ENCODE measurements around the gene RALBP1. TPM values are rescaled to one million over a fixed set of nuclear protein-coding genes. Genes with fewer than 3 reads are reported as not detected.

The RALBP1 gene
- total RNA-seq, 1 donor from 2014 or later: 50.3 TPM

DNA sequence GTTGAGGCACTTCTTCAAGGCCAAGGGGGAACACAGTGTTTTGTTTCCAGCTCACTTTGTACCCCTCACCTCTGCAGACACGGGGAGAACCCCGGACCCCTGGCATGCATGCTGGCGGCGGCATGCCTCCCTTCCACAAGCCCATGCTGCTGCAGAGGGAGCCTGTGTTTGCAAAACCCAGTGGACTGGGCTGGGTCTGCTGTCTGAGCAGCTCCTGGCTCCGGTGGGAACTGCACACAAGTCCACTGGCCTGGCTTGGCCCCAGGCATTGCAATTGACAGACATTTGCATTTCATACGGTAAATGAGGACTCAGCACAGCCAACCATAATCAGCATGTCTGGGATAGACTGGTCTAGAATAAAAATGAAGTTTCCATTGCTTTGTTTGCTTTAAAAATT is 62.4 kb downstream of the RALBP1 start:
- ATAC-seq (no peak), DNase-seq (no peak)
- intact Hi-C loops (cut with micrococcal nuclease): no loop called here

DNA sequence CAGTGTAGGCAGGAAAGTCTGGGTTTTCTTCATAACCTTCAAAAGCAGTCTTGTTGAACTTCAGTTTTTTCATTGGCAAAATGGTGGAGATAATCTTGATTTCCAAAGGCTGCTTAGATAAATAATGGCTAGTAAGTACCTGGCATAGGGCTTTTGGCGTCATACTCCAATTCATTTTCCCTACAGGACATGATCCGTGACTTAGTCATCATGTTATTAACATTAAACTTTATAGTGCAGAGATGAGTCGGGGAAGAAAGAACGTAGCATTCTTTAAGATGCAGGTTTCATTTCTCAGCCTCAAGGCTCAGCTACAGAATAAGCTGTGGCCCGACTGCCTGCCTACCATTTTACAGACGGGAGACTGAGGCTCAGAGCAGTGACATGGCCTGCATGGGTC is 64.0 kb downstream of the RALBP1 start:
- DNase-seq (no peak), ATAC-seq (no peak)
- intact Hi-C loops (cut with micrococcal nuclease): no loop called here

- ATAC-seq: no peak
Measured at GRCh38 chr18:9539938-9540337, 64.6 kb downstream of the RALBP1 start.

GRCh38 chr18:9542924-9543323 is 67.6 kb downstream of the RALBP1 start:
- DNase-seq: no peak
- intact Hi-C loops (cut with micrococcal nuclease): no loop called here
- ATAC-seq: peak; percentile 15

More at GRCh38 chr18:9539938-9540337, 64.6 kb downstream of the RALBP1 start:
- no peak for DNase-seq
- intact Hi-C loops (cut with micrococcal nuclease): no loop called here

DNA sequence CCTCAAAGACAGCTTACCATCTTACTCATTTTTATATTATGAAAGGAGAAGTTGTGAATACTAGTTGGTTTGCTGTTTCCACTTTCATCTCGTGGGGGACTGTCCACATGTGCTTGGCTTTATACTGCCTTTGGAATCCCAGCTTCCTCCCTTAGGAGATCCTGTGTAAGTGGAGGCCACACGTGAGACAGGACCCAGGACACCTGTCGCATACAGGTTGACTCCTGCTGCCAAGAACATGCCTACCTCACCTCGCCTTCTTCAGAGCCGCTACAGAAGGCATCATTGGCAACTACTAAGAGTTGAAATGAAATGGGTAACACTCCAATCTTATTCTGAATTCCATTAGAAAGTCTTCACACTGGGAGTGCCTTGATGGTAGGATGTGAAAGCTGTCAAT is 69.7 kb downstream of the RALBP1 start:
- DNase-seq (no peak), ATAC-seq (no peak)
- intact Hi-C loops (cut with micrococcal nuclease): no loop called here

GRCh38 chr18:9546468-9546867 is 71.2 kb downstream of the RALBP1 start:
- ATAC-seq: no peak
- DNase-seq: no peak
- intact Hi-C loops (cut with micrococcal nuclease): no loop called here

- DNase-seq (no peak), ATAC-seq (no peak)
- intact Hi-C loops (cut with micrococcal nuclease): no loop called here
Measured at GRCh38 chr18:9547782-9548181, 72.5 kb downstream of the RALBP1 start.

DNA sequence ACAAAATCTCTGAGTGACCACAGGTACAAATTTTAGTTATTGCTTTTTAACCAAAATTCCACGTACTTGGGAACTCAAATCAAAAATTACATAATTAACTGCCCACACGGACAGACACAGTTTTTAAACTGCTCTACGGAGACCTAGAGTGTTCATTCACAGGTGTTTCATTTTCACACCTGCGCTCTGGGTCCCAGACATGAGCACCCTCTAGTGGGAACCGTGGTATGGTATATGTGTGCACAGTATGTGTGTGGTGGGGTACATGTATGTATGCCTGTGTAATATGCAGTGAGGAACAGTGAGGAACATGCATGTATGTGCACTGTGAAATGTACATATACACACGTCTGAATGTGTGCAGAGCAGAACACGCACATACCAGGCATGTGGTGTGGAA is 74.1 kb downstream of the RALBP1 start:
- no peak for DNase-seq
- peak; percentile 37 for ATAC-seq
- intact Hi-C loops (cut with micrococcal nuclease): no loop called here

- DNase-seq (no peak), ATAC-seq (no peak)
- intact Hi-C loops (cut with micrococcal nuclease): no loop called here
Measured at GRCh38 chr18:9550429-9550828, 75.1 kb downstream of the RALBP1 start.

DNA sequence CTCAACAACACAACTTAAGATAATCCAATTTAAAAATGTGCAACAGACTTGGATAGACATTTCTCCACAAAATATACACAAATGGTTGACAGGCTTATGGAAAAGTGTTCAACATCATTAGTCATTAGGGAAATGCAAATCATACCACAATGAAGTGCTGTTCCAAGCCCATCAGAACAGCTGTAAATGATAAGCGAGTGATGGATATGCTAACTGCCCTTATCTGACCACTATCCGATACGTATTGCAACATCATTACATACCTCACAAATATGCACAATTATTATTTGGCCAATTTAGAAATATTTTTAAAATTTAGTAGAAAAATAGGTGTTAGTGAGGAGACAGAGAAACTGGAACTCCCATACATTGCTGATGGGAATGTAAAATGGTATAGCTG is 76.9 kb downstream of the RALBP1 start:
- ATAC-seq (no peak), DNase-seq (no peak)
- intact Hi-C loops (cut with micrococcal nuclease): no loop called here

- intact Hi-C loops (cut with micrococcal nuclease): no loop called here
- no peak for ATAC-seq
Measured at GRCh38 chr18:9552616-9553015, 77.3 kb downstream of the RALBP1 start.

GRCh38 chr18:9557250-9557943 is 82.1 kb downstream of the RALBP1 start:
- no peak for ATAC-seq
- no peak for DNase-seq
- intact Hi-C loops (cut with micrococcal nuclease): no loop called here

More at GRCh38 chr18:9552616-9553015, 77.3 kb downstream of the RALBP1 start:
- no peak for DNase-seq

GRCh38 chr18:9558387-9559064 is 83.2 kb downstream of the RALBP1 start:
- intact Hi-C loops (cut with micrococcal nuclease): no loop called here
- ATAC-seq (no peak), DNase-seq (no peak)

DNA sequence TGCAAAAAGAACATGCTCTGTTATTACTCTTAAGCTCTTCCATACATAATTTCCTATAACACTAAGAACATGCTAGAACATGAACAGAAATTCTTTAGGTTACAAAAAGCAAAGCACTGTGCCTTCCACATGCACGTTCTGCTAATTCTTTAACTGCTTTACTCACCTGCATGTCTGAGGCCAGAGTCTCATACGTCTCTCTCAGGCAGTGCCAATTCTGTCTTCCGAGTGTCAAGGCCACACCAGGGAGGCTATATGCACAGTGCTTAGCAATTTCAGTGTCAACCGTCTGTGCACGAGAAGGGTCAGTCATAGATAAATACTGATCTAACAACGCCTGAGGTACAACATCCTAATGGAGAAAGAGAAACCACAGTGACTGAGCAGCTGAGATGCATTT is 83.9 kb downstream of the RALBP1 start:
- no peak for ATAC-seq
- intact Hi-C loops (cut with micrococcal nuclease): no loop called here
- DNase-seq: no peak

- ATAC-seq: peak; percentile 33
- no peak for DNase-seq
- intact Hi-C loops (cut with micrococcal nuclease): no loop called here
Measured at GRCh38 chr18:9561759-9562158, 86.4 kb downstream of the RALBP1 start.

- intact Hi-C loops (cut with micrococcal nuclease): no loop called here
- no peak for ATAC-seq
Measured at GRCh38 chr18:9562584-9562983, 87.3 kb downstream of the RALBP1 start.

DNA sequence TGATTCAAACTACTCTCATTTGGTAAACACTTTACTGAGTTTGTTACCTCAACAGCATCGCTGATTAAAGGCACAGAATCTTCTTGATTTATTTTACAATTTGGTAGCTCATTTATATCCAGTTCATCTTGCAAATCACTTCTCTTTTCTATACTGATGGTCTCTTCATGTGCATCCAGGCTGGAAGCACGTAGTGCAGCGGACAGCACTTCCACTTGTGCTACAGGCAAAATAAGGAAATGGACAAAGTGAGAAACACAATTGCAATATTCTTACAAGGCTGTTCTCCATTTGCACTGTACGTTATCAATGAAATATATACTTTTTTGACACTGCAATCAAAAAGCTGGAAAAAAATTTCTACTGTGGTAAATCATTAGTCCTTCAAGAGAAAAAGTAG is 88.0 kb downstream of the RALBP1 start:
- intact Hi-C loops (cut with micrococcal nuclease): no loop called here

More at GRCh38 chr18:9562584-9562983, 87.3 kb downstream of the RALBP1 start:
- no peak for DNase-seq

GRCh38 chr18:9565407-9565806 is 90.1 kb downstream of the RALBP1 start:
- ATAC-seq: no peak
- intact Hi-C loops (cut with micrococcal nuclease): no loop called here
- DNase-seq: no peak

More for the DNA sequence above, 88.0 kb downstream of the RALBP1 start:
- ATAC-seq: peak; percentile 30
- no peak for DNase-seq

GRCh38 chr18:9568186-9568585 is 92.9 kb downstream of the RALBP1 start:
- DNase-seq (no peak), ATAC-seq (no peak)
- intact Hi-C loops (cut with micrococcal nuclease): no loop called here

GRCh38 chr18:9569178-9569577 is 93.9 kb downstream of the RALBP1 start:
- intact Hi-C loops (cut with micrococcal nuclease): no loop called here
- ATAC-seq: no peak
- no peak for DNase-seq

GRCh38 chr18:9570255-9570654 is 94.9 kb downstream of the RALBP1 start:
- DNase-seq (no peak), ATAC-seq (no peak)
- intact Hi-C loops (cut with micrococcal nuclease): no loop called here
